Measurements from ENCODE around the gene LUC7L2.

GRCh38 chr7:139360948-139361307 is 1.2 kb downstream of the LUC7L2 start:
- no peak for TF ChIP-seq CTCF (conservative IDR thresholded peaks at IDR 0.05)
- no peak for TF ChIP-seq EZH2 (IDR thresholded peaks at IDR 0.05; ENCODE audit: low read depth)
